ENCODE measurements around the gene GPC5. TPM values are rescaled to one million over a fixed set of nuclear protein-coding genes. Genes with fewer than 3 reads are reported as not detected.

GPC5 gene
- total and polyA plus RNA-seq, 2 of the 13 experiments (the other 11 are each of a cell fraction or from before 2014, with no cell fraction given): 0.02 to 0.07 TPM

GRCh38 chr13:92716749-92717148, 1318.3 kb downstream of the GPC5 start:
- CTCF ChIA-PET (ENCODE audit: low intra/inter-chr PET ratio, low total read pairs): interaction anchor here (0.7 to 1.2 kb wide), 2 partner anchors 1646 to 1901 kb away, joined by 3 read pairs; no protein-coding TSS in a partner anchor

More at GRCh38 chr13:92716749-92717148, 1318.3 kb downstream of the GPC5 start:
- H2AFZ ChIP-seq (ENCODE audit: low read length): no peak overlapping the region
- no peaks in the 10 kb centered on the region for H3K27me3 ChIP-seq (ENCODE audit: control insufficient read depth in 1 of 2, insufficient read depth in 2 of 2, low read length in 2 of 2)
- H3K9me3 ChIP-seq (ENCODE audit: low read length): no peaks in the 10 kb centered on the region
- no peak overlapping the region for H3K27ac ChIP-seq (ENCODE audit: extremely low read length, insufficient read depth, low read length)
- 4% methylated on average over 6 of the region's 6 CpGs for WGBS (ENCODE audit: low lambda C conversion rate)
- no peak for ATAC-seq
- in situ Hi-C loops (cut with HindIII; ENCODE audit: extremely low pct_ligation_motif_present, low pct_unique_long_range_greater_than_20kb): no loop called here
- H3K4me1 ChIP-seq (ENCODE audit: insufficient read depth, low read length): no peaks in the 10 kb centered on the region
- FAIRE-seq: no peak
- no peak overlapping the region for H3K4me3 ChIP-seq (replicated peaks in 1 of 3; ENCODE audit: insufficient read depth in 1 of 3, low read depth in 2 of 3, low read length in 3 of 3)
- POLR2A ChIA-PET: no interaction called here
- no peak overlapping the region for H3K9ac ChIP-seq (ENCODE audit: insufficient read depth, low read depth, low read length)
- H3K36me3 ChIP-seq (replicated peaks in 1 of 2; ENCODE audit: control insufficient read depth in 1 of 2, insufficient read depth in 2 of 2, low read length in 2 of 2): no peaks in the 10 kb centered on the region
- no peak for TF ChIP-seq SNRNP70 (IDR thresholded peaks at IDR 0.05; ENCODE audit: low read depth, low read length)
- no peak for TF ChIP-seq ELF4 (CRISPR knock-in tag; IDR thresholded peaks at IDR 0.05; ENCODE audit: borderline replicate concordance)
- no peak for TF ChIP-seq ZNF597 (CRISPR knock-in tag; IDR thresholded peaks at IDR 0.05)
- no peak for TF ChIP-seq RFXAP (CRISPR knock-in tag; IDR thresholded peaks at IDR 0.05; ENCODE audit: borderline replicate concordance)
- 0 out of 2 replicates have a peak, but pooled peaks have one; percentile 11 for TF ChIP-seq CTCF (CRISPR knock-in tag; IDR thresholded peaks at IDR 0.05)
- peak; percentile 59 for TF ChIP-seq STAG1 (CRISPR knock-in tag; IDR thresholded peaks at IDR 0.05)
- TF ChIP-seq ARHGAP35 (CRISPR knock-in tag; IDR thresholded peaks at IDR 0.05; ENCODE audit: borderline replicate concordance): no peak
- H3K4me2 ChIP-seq (ENCODE audit: low read depth, low read length): no peak overlapping the region
- no peaks in the 10 kb centered on the region for H3K79me2 ChIP-seq (ENCODE audit: insufficient read depth, low read length)
- no TSS peak for BruUV-seq (replicated peaks)
- DNase-seq (ENCODE audit: low spot score): peak; percentile 5
- intact Hi-C loops (cut with micrococcal nuclease; ENCODE audit: unreplicated experiment): loop anchor here (5.0 kb wide), 2 partner anchors 516 to 1901 kb away; no protein-coding TSS in a partner anchor
- H4K20me1 ChIP-seq (ENCODE audit: insufficient read depth, low read length): no peaks in the 10 kb centered on the region

All from HepG2 (cell line).